H1 (cell line): ENCODE measurements around the gene GRAMD1C. TPM values are rescaled to one million over a fixed set of nuclear protein-coding genes. Genes with fewer than 3 reads are reported as not detected.

ENCODE experiments used
- CTCF ChIA-PET: fragments of 300-600 bp; sonication (Branson Sonifier 250); formaldehyde crosslinking; loops from one replicate; lab custom pipeline; 2021; ENCODE audit not compliant: partially characterized antibody; lab: Charles Lee
- POLR2A ChIA-PET: fragments of 300-600 bp; sonication (Branson Sonifier 250); formaldehyde crosslinking; loops from one replicate; lab custom pipeline; 2021; ENCODE audit warnings: inconsistent platforms; ENCODE audit not compliant: partially characterized antibody; lab: Charles Lee
- DNase-seq, 2 experiments: peaks; one replicate each; pipeline versions ENCODE4 v3.0.0 to v3.0.0-alpha.2; 2010 to 2022; ENCODE audit warnings: low spot score in 2 of 2, low read depth in 1 of 2, mixed read lengths in 1 of 2
- FAIRE-seq: peaks from 2 replicates; lab custom pipeline; 2011; peaks lifted over from hg19 to GRCh38; lab: Jason Lieb, UNC
- H2AFZ ChIP-seq: 2 replicates; pipeline ENCODE4 v1.8.1; 2012; ENCODE audit warnings: low read length, inconsistent platforms
- H2AK5ac ChIP-seq: 2 replicates; pipeline ENCODE4 v1.6.1; 2013; ENCODE audit warnings: low read depth, low read length
- H2BK120ac ChIP-seq: replicated peaks from 2 replicates; pipeline ENCODE3; 2013; ENCODE audit warnings: low read depth, low read length, inconsistent platforms
- H2BK12ac ChIP-seq: 2 replicates; pipeline ENCODE4 v1.6.1; 2013; ENCODE audit warnings: low read depth, low read length
- H2BK15ac ChIP-seq: 2 replicates; pipeline ENCODE4 v1.6.1; 2013; ENCODE audit warnings: low read length
- H2BK20ac ChIP-seq: 2 replicates; pipeline ENCODE4 v1.6.1; 2013; ENCODE audit warnings: low read length
- H2BK5ac ChIP-seq: 2 replicates; pipeline ENCODE4 v1.6.1; 2013; ENCODE audit warnings: low read depth, low read length
- H3K14ac ChIP-seq: 2 replicates; pipeline ENCODE4 v1.6.1; 2013; ENCODE audit warnings: inconsistent platforms; ENCODE audit not compliant: insufficient read length
- H3K18ac ChIP-seq: 2 replicates; pipeline ENCODE4 v1.6.1; 2013; ENCODE audit warnings: low read length; ENCODE audit errors: extremely low read depth
- H3K23ac ChIP-seq: 2 replicates; pipeline ENCODE4 v1.6.1; 2013; ENCODE audit warnings: inconsistent platforms; ENCODE audit not compliant: insufficient read length
- H3K23me2 ChIP-seq: 2 replicates; pipeline ENCODE4 v1.6.1; 2013; ENCODE audit warnings: low read depth, low read length
- H3K27ac ChIP-seq: 2 replicates; pipeline ENCODE4 v1.6.1; 2011; ENCODE audit warnings: low read depth, low read length, inconsistent platforms
- H3K27me3 ChIP-seq, 4 experiments: replicated peaks in 1 of 4; 1 replicate in 1 of 4; 2 replicates in 3 of 4; pipeline versions ENCODE4 v1.6.1 to v1.8.1; 2011 to 2013; ENCODE audit warnings: low read length in 3 of 4, mild to moderate bottlenecking in 3 of 4, inconsistent platforms in 2 of 4, mixed read lengths in 2 of 4, moderate library complexity in 1 of 4; ENCODE audit not compliant: control insufficient read depth in 3 of 4, insufficient read depth in 3 of 4; ENCODE audit errors: extremely low read depth in 1 of 4
- H3K36me3 ChIP-seq, 4 experiments: 2 replicates each; pipeline versions ENCODE4 v1.6.1 to v1.8.1; 2011 to 2013; ENCODE audit warnings: mild to moderate bottlenecking in 4 of 4, low read length in 3 of 4, moderate library complexity in 2 of 4, control low read depth in 1 of 4, inconsistent platforms in 1 of 4; ENCODE audit not compliant: insufficient read depth in 4 of 4, control insufficient read depth in 2 of 4
- H3K4ac ChIP-seq: replicated peaks from 2 replicates; pipeline ENCODE3; 2013; ENCODE audit warnings: low read length, low read depth, mixed read lengths, inconsistent platforms; ENCODE audit not compliant: insufficient read length
- H3K4me1 ChIP-seq, 4 experiments: replicated peaks in 1 of 4; 1 replicate in 1 of 4; 2 replicates in 3 of 4; pipeline versions ENCODE4 v1.6.1 to v1.8.1; 2011 to 2013; ENCODE audit warnings: low read length in 3 of 4, inconsistent platforms in 2 of 4, mixed read lengths in 1 of 4; ENCODE audit not compliant: insufficient read depth in 4 of 4, control insufficient read depth in 3 of 4
- H3K4me2 ChIP-seq, 2 experiments: 2 replicates each; pipeline versions ENCODE4 v1.6.1 to v1.8.1; 2011 to 2013; ENCODE audit warnings: low read depth in 2 of 2, low read length in 2 of 2, control low read depth in 1 of 2, inconsistent platforms in 1 of 2, mild to moderate bottlenecking in 1 of 2; ENCODE audit not compliant: insufficient read depth in 1 of 2
- H3K4me3 ChIP-seq, 4 experiments: fragments of 200-600, 300-600 bp in 1 of 4; sonication (generic), shearing (Covaris generic), sonication (Bioruptor Twin) in 1 of 4; 2 replicates each; pipeline versions ENCODE4 v1.5.1 to v1.8.1; 2011 to 2016; ENCODE audit warnings: low read length in 4 of 4, low read depth in 3 of 4, control low read depth in 2 of 4, inconsistent platforms in 2 of 4, mild to moderate bottlenecking in 2 of 4, mixed read lengths in 1 of 4, moderate library complexity in 1 of 4; ENCODE audit not compliant: insufficient read depth in 2 of 4; ENCODE audit errors: extremely low read depth in 1 of 4
- H3K56ac ChIP-seq: replicated peaks from 2 replicates; pipeline ENCODE3; 2013; ENCODE audit warnings: low read depth, mild to moderate bottlenecking, mixed read lengths, low read length, inconsistent platforms; ENCODE audit not compliant: insufficient read length
- H3K79me1 ChIP-seq: 2 replicates; pipeline ENCODE4 v1.6.1; 2013; ENCODE audit warnings: low read depth, low read length, control low read depth
- H3K79me2 ChIP-seq, 2 experiments: 2 replicates each; pipeline versions ENCODE4 v1.6.1 to v1.8.1; 2012 to 2013; ENCODE audit warnings: low read length in 2 of 2, mild to moderate bottlenecking in 2 of 2, inconsistent platforms in 1 of 2; ENCODE audit not compliant: insufficient read depth in 2 of 2, control insufficient read depth in 1 of 2
- H3K9ac ChIP-seq, 4 experiments: replicated peaks in 1 of 4; 1 replicate in 1 of 4; 2 replicates in 3 of 4; pipeline versions ENCODE4 v1.6.1 to v1.8.1; 2011 to 2013; ENCODE audit warnings: low read depth in 3 of 4, low read length in 3 of 4, control low read depth in 2 of 4, mild to moderate bottlenecking in 2 of 4, moderate library complexity in 2 of 4, inconsistent platforms in 1 of 4; ENCODE audit errors: extremely low read depth in 1 of 4
- H3K9me3 ChIP-seq, 2 experiments: 2 replicates each; pipeline versions ENCODE4 v1.6.1 to v1.8.1; 2012 to 2013; ENCODE audit warnings: mild to moderate bottlenecking in 2 of 2, moderate library complexity in 2 of 2, control low read depth in 1 of 2, inconsistent platforms in 1 of 2, low read depth in 1 of 2, low read length in 1 of 2, mixed read lengths in 1 of 2; ENCODE audit not compliant: insufficient read depth in 2 of 2
- H4K20me1 ChIP-seq, 2 experiments: replicated peaks in 1 of 2; 2 replicates each; pipeline versions ENCODE3 to v1.8.1; 2011 to 2013; ENCODE audit warnings: inconsistent platforms in 2 of 2, low read length in 2 of 2, mild to moderate bottlenecking in 1 of 2; ENCODE audit not compliant: insufficient read depth in 2 of 2, control insufficient read depth in 1 of 2
- H4K5ac ChIP-seq: 2 replicates; pipeline ENCODE4 v1.6.1; 2013; ENCODE audit warnings: low read length, low read depth, mixed read lengths, inconsistent platforms; ENCODE audit not compliant: insufficient read length
- H4K8ac ChIP-seq: 2 replicates; pipeline ENCODE4 v1.8.0; 2013; ENCODE audit warnings: mild to moderate bottlenecking, moderate library complexity, low read length, inconsistent platforms; ENCODE audit not compliant: insufficient read depth; ENCODE audit errors: extremely low read depth
- H4K91ac ChIP-seq: replicated peaks from 2 replicates; pipeline ENCODE3; 2013; ENCODE audit warnings: low read length, mixed read lengths, inconsistent platforms; ENCODE audit not compliant: insufficient read length
- ASH2L ChIP-seq: fragments of 200-600, 300-600 bp; sonication (generic); IDR thresholded peaks from one replicate; pipeline ENCODE4 v1.7.1; 2017; ENCODE audit warnings: low read length
- BACH1 ChIP-seq: IDR thresholded peaks from 2 replicates; pipeline ENCODE4 v1.6.1; 2012; ENCODE audit warnings: low read length, improper control_type of control experiment
- CBX5 ChIP-seq: fragments of 300-800, 300-1000 bp; sonication (generic); IDR thresholded peaks from 2 replicates; pipeline ENCODE4 v1.7.1; 2016; ENCODE audit warnings: antibody characterized with exemption, low read length, low read depth
- CHD2 ChIP-seq: IDR thresholded peaks from 2 replicates; pipeline ENCODE4 v1.6.1; 2012; ENCODE audit warnings: low read length, improper control_type of control experiment
- CTBP2 ChIP-seq: IDR thresholded peaks from 2 replicates; pipeline ENCODE4 v1.7.0; 2011; ENCODE audit warnings: borderline replicate concordance, mild to moderate bottlenecking, moderate library complexity, mixed read lengths, low read length; ENCODE audit not compliant: insufficient read depth, insufficient read length
- JUND ChIP-seq: IDR thresholded peaks from 2 replicates; pipeline ENCODE4 v1.6.1; 2011; ENCODE audit warnings: mild to moderate bottlenecking, improper control_type of control experiment, low read length
- KDM4A ChIP-seq: IDR thresholded peaks from one replicate; pipeline ENCODE4 v1.7.1; 2012; ENCODE audit warnings: low read depth, mild to moderate bottlenecking, moderate library complexity, low read length, inconsistent platforms; ENCODE audit not compliant: severe bottlenecking
- POLR2AphosphoS5 ChIP-seq: IDR thresholded peaks from 2 replicates; pipeline ENCODE4 v1.6.1; 2011; ENCODE audit warnings: low read depth, low read length
- POU5F1 ChIP-seq: IDR thresholded peaks from 2 replicates; pipeline ENCODE4 v1.6.1; 2011; ENCODE audit warnings: low read depth, mild to moderate bottlenecking, low read length, moderate library complexity
- RBBP5 ChIP-seq: IDR thresholded peaks from 2 replicates; pipeline ENCODE4 v1.7.1; 2012; ENCODE audit warnings: low read depth, mild to moderate bottlenecking, inconsistent platforms, low read length, moderate library complexity, borderline replicate concordance
- RFX5 ChIP-seq: IDR thresholded peaks from 2 replicates; pipeline ENCODE4 v1.6.1; 2011; ENCODE audit warnings: low read depth, low read length, improper control_type of control experiment, borderline replicate concordance
- SIRT6 ChIP-seq: IDR thresholded peaks from one replicate; pipeline ENCODE4 v1.7.1; 2012; ENCODE audit warnings: low read length, inconsistent platforms
- SP1 ChIP-seq: IDR thresholded peaks from 2 replicates; pipeline ENCODE4 v1.6.1; 2011; ENCODE audit warnings: low read depth, low read length
- SRF ChIP-seq: IDR thresholded peaks from 2 replicates; pipeline ENCODE4 v1.6.1; 2011; ENCODE audit warnings: mild to moderate bottlenecking, low read depth, low read length, moderate library complexity
- TAF1 ChIP-seq: IDR thresholded peaks from 2 replicates; pipeline ENCODE4 v1.6.1; 2011; ENCODE audit warnings: mild to moderate bottlenecking, low read depth, low read length
- TBP ChIP-seq: IDR thresholded peaks from 2 replicates; pipeline ENCODE4 v1.6.1; 2011; ENCODE audit warnings: low read depth, low read length, improper control_type of control experiment
- TEAD4 ChIP-seq: IDR thresholded peaks from 2 replicates; pipeline ENCODE4 v1.6.1; 2012; ENCODE audit warnings: low read depth, low read length, inconsistent platforms, mixed read lengths
- WGBS, 2 experiments: shearing (Covaris generic) in 1 of 2; methylation state at CpG; one replicate each; pipeline versions ENCODE4 v1.1.6 to v1.1.7; 2013 to 2015; ENCODE audit warnings: low lambda C conversion rate in 2 of 2, mixed read lengths in 2 of 2, inconsistent platforms in 1 of 2, low coverage in 1 of 2, missing lambda C conversion rate in 1 of 2; ENCODE audit not compliant: insufficient replicate concordance in 2 of 2, insufficient coverage in 1 of 2, insufficient read length in 1 of 2; ENCODE audit errors: extremely low coverage in 1 of 2, missing lambda C conversion rate in 1 of 2; 5-methylcytosine and 5-hydroxymethylcytosine counted together
- polyA plus RNA-seq, 7 experiments: library from polyadenylated mRNA; depleted of rRNA in 3 of 7; stranded (reverse) in 5 of 7; unstranded in 2 of 7; fragments of >200 nt in 5 of 7; fragments of 200-250 nt in 2 of 7; gene quantifications; 1 replicate in 5 of 7; 2 replicates in 1 of 7; 4 replicates in 1 of 7; pipeline versions ENCODE4 v1.2.1 to v1.2.3, GENCODE V29; 2011 to 2013; ENCODE audit warnings: missing spikeins in 2 of 7, mixed read lengths in 2 of 7
- total RNA-seq: library from RNA; stranded (reverse); fragmentation: NEBNext Ultra II Directional; extraction: Animal tissue kit (Norgen Biotek cat#: 25700); gene quantifications from 2 replicates; pipeline ENCODE4 v1.2.1, GENCODE V29; 2021
- TF ChIP-seq, protein P1 (sequence below): IDR thresholded peaks from 2 replicates; pipeline ENCODE4 v1.6.1; 2012; ENCODE audit warnings: inconsistent platforms

GRAMD1C gene
- total and polyA plus RNA-seq, 2 of the 8 experiments (the other 6 are each of a cell fraction or from before 2014, with no cell fraction given) = 0.62 to 2.1 TPM

DNA sequence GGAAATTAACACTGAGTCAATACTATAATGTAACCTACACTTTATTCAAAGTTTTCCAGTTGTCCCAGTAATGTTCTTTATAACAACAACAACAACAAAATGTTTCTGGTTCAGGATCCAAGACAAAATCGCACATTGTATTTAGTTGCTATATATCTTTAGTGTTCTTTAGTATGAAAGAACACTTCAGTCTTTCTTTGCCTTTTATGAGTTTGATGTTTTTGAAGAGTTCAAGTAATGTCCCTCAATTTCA lies 7.6 kb upstream of the GRAMD1C start:
- no peak overlapping the region for H3K4me3 ChIP-seq
- ChIA-PET CTCF (no interaction called here), POLR2A (no interaction called here)
- H4K20me1 ChIP-seq = no peaks in the 10 kb centered on the region
- H2BK5ac ChIP-seq = no peak overlapping the region
- no peak overlapping the region for H3K4ac ChIP-seq
- no peak overlapping the region for H2BK120ac ChIP-seq
- no peak overlapping the region for H4K8ac ChIP-seq
- 0% methylated on average over 1 of the region's 1 CpG; no CpG with 5 or more reads in 1 of the 2 experiments for WGBS, 2 experiments
- no peak overlapping the region for H2BK20ac ChIP-seq
- DNase-seq (no peak), FAIRE-seq (no peak)
- no peak overlapping the region for H3K56ac ChIP-seq
- peaks cover 0 to 6% (median 0%) of the 10 kb centered on the region in 4 experiments; a peak in 1 of 7 replicates for H3K4me1 ChIP-seq
- no peak overlapping the region for H2BK15ac ChIP-seq
- H3K9ac ChIP-seq = no peak overlapping the region
- no peaks in the 10 kb centered on the region for H3K79me1 ChIP-seq
- H3K27ac ChIP-seq = no peak overlapping the region
- H3K36me3 ChIP-seq = no peaks in the 10 kb centered on the region
- no peaks in the 10 kb centered on the region for H3K9me3 ChIP-seq
- no peak overlapping the region for H3K4me2 ChIP-seq
- H3K27me3 ChIP-seq = no peaks in the 10 kb centered on the region
- H2AFZ ChIP-seq = no peak overlapping the region
- H4K91ac ChIP-seq = no peak overlapping the region
- H2AK5ac ChIP-seq = no peak overlapping the region
- H2BK12ac ChIP-seq = no peak overlapping the region
- no peak overlapping the region for H4K5ac ChIP-seq
- H3K14ac ChIP-seq = no peak overlapping the region
- no peaks in the 10 kb centered on the region for H3K79me2 ChIP-seq
- no peak overlapping the region for H3K18ac ChIP-seq
- no peak overlapping the region for H3K23ac ChIP-seq
- H3K23me2 ChIP-seq = no peaks in the 10 kb centered on the region
- TF ChIP-seq TEAD4 (no peak), ASH2L (no peak), CTBP2 (no peak), RFX5 (no peak), POU5F1 (no peak), SP1 (no peak), CHD2 (no peak), POLR2AphosphoS5 (no peak), TBP (no peak), SRF (no peak), JUND (no peak), CBX5 (no peak), BACH1 (no peak), SIRT6 (no peak), KDM4A (no peak), TAF1 (no peak), RBBP5 (no peak)
- TF ChIP-seq, protein P1, sequence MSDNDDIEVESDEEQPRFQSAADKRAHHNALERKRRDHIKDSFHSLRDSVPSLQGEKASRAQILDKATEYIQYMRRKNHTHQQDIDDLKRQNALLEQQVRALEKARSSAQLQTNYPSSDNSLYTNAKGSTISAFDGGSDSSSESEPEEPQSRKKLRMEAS = no peak
